GM21381 (cell line): ENCODE data around the gene SH3TC1.

ENCODE experiments used
- ATAC-seq: cut with Tn5 transposase; IDR thresholded peaks from one replicate; pipeline ENCODE4 v1.9.1; 2021; ENCODE audit warnings: mild to moderate bottlenecking, moderate library complexity; ENCODE audit not compliant: unreplicated experiment

SH3TC1 gene

DNA sequence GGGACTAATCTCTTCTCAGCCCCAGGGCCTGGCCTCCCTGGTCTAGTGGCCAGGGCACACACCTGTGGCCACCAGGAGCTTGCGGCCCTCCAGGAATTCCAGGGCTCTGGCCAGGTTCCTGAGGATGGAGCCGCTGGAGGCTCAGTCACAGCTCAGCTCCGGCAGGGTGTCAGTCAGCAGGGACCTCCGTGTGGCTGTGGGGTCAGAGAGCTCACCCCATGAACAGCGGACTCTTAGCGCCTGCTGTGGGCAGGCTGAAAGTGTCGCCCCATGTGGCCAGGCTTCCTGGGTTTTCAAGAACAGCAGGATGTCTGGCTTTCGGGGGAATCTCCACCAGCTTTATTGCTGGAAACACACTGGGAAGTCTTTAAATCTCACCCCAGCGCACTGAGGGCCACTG, 19.3 kb upstream of the SH3TC1 start:
- no peak for ATAC-seq

DNA sequence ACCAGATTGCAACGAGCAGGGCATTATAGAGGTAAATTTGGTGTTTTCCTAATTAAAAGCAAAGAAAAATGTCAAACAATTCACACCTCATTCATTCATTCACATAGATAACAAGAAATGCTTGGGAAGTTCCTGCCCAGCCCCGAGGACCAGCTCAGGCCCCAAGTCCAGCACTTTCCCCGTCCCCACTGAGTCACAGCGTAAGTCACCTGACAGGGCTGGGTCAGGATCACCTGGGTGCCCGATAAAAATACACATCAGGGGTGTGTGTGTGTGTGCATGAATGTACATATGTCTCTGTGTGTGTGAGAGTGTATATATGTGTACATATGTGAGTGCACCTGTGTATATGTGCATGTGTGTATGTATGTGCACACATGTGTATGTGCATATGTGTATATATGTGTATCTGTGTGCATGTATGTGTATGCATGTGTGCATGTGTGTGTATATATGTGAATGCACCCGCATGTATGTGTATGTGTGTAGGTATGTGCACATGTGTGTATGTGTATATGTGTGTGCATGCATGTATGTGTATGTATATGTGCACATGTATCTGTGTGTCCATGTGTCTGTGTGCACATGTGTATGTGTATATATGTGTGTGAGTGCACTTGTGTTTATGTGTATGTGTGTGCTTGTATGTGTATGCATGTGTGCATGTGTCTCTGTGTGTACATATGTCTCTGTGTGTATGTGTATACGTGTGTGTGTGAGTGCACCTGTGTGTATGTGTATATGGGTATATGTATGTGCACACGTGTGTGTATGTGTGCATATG, 18.6 kb upstream of the SH3TC1 start:
- no peak for ATAC-seq

DNA sequence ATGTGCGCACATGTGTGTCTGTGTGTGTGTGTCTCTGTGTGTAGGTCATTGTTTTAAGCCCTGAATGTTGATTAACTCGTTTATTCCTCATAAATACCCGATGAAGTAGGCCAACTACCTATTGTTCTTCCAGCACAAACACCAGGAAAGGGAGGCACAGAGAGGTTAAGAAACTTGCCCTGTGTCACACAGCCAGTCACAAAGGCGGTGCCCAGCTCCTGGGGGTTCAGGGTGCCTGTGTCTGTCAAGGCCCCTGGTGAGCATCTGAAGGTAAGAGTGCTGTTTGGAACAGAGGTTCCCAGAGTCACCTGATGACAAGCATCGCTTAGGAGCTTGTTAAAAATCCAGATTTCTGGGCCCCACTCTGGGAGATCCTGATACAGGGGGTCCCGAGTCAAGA, 18.0 kb upstream of the SH3TC1 start:
- no peak for ATAC-seq

DNA sequence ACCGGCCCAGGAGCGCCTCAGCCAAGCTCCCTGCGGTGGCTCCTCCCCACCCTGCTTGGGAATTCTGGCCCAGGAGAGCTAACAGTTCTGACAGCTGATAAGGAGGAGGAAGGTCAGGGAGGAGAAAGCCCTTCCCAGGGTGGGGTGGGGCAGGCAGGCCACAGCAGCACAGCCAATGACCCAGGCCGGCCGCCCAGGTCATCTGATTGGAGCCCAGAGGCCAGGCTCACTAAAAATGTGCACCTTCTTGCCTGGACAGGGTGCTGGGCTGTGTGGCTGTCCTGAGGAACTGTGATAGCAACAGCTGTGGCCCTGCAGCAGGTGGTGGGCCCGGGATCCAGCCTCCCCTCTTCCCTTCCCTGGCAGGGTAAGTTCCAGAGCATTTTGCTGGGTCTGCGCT, 17.2 kb upstream of the SH3TC1 start:
- ATAC-seq = no peak

DNA sequence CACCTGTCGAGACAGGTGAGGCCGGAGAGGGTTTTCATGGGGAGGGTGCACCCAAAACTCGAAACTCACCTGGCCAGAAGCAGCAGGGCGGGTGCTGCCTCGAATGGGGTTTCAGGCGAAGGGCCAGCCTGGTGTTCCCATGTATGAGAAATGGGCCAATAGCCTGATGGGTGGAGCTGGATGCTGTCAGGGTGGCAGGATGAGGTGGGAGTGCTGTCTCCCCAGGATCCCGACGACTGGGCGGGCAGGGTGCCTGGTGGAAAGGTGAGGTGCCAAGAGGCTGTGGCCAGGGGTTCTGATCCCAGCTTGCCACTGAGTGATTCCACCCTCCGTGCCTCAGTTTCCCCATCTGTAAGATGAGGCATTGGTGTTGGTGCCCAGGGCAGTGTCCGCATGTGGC, 16.8 kb upstream of the SH3TC1 start:
- ATAC-seq = no peak

DNA sequence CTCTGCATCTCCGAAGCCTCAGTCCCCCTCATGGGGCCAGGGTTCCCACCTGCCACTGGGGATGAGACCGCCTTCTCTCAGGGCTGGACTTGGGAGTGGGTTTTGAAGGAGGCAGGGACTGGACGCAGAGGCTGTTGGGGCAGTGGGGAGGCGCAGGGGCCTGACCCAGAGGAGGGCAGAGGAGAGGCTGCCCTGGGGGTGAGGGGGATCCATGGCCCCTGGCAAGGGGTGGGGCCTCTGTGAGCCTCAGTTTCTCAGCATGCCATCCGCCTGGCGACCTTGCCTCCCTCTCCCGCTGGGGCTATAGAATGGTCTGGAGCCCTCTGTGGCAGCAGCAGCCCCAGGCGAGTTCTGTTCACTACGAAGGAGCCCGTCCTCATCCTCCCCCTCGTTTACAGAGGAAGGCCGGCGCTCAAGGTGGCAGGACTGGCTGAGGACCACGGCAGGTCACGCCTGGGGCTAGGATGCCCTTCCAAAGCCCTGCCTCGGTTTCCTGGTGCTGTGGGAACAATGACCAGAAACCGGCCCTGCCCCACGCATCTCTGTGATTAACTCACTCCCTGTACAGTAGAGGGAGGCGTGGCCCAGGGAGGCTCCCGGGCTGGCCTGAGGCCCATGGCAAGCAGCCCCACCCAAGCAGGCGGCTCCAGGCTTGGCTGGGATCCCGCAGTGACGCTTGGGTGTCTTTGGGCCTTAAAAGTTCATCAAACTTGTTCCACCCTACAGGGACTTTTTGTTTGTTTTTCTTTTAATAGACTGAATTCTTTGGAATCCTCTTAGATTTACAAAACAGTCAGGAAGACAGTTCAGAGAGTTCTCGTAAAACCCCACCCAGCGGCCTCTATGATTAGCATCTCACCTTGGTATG, 16.0 kb upstream of the SH3TC1 start:
- ATAC-seq = no peak

DNA sequence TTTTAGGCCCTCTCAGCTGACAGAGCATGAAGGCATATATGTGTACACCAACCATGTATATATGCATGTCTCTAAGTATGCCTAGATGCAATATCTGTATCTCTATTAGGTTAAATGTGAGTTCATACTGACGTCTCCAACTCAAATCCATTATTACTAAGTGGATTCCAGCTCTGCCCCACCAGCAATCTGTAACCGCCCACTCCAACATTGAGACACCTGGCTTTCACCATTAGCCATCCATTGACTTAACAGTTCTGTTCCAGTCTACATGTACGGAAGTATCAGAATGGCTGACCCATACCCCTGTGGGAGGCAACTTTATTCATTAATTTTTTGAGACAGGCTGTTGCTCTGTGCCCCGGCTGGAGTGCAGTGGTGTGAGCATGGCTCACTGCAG, 15.0 kb upstream of the SH3TC1 start:
- no peak for ATAC-seq

DNA sequence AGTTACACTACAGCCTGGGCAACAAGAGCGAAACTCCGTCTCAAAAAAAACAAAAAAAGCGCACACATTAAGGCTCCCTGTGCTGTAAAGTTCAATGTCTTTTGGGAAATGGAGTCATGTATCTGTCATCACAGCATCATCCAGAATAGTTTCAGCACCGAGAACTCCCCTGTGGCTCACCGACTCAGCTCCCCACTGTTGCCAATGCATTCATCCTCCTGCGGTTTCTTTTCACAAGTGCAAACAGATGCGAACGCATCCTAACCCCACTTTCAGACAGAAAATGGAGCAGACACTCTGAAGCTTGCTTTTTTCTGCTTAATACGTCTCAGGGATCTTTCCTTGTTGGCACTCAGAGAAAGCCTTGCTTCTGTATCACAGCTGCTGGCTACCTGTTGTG, 13.8 kb upstream of the SH3TC1 start:
- ATAC-seq = no peak

DNA sequence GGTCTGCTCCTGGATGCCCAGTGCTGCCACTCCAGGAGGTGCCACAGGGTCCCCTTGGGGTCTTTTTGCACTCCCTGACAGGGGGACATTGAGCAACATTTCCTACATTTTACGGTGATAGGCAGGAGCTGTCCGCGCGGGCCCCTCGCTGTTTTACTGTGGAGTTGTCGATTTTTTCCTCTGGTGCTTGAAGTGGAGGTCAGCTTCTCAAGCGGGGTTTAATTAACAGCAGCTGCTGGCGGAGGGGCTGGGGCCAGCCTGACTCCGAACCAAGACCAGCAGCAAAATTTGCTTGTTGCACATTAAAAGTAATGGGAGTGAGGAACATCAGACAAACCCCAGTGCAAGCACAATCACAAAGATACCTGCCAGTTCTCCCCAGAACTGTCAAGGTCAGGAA, 13.2 kb upstream of the SH3TC1 start:
- no peak for ATAC-seq

DNA sequence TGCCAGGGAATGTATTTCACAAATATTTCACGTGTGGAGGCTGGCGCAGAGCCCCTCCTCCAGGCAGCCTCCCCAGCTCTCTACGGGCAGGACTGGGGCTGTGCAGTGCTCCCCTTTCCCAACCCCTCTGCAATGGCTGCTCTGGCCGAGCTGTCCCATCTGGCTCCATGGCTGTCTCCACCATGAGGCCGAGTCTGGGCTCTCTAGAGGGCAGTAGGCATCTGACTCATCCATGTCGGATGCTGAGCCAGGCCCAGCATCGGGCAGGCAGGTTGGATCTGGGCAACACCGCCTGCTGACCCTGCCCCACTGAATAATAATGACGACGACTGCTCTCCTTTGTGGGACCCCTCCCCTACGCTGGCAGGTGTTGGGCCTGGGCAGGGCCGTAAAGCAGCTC, 11.0 kb upstream of the SH3TC1 start:
- ATAC-seq = no peak

DNA sequence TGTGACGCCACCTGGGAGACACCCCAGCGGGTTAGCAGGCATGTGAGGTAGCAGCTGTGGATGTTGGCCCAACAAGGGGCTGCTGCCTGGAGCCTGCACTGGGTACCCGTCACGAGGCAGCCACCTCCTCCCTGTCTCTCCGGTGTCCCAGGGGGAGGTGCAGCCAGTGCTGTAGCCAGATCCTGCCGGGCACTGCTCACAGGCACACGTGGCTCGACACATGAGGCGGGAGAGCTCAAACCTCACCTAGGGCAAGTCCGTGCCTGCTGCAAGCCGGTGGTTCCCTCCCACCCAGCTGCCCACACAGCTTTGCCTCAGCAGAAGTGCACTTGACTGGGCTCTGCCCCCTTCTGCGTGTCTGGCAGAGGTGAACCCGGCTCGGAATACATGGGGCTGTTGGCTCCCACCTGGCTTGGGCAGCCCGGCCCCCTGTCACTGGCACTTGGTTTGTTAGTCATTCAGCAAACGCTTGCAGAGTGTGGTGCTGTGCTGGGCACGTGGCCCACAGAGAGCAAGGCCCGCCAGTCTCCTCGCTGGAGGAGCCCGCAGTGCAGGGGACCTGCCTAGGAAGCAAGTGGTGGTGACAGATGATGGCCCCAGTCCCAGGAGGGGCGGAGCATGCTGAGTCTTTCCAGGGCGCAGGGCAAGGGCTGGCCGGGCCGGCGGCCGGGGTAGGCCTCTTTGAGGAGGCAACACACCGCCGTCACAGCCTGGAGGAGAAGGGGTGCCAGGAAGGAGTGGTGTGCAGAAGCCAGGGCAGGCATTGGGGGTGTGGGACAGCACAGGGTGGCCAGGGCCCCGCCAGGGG, 10.1 kb upstream of the SH3TC1 start:
- no peak for ATAC-seq

DNA sequence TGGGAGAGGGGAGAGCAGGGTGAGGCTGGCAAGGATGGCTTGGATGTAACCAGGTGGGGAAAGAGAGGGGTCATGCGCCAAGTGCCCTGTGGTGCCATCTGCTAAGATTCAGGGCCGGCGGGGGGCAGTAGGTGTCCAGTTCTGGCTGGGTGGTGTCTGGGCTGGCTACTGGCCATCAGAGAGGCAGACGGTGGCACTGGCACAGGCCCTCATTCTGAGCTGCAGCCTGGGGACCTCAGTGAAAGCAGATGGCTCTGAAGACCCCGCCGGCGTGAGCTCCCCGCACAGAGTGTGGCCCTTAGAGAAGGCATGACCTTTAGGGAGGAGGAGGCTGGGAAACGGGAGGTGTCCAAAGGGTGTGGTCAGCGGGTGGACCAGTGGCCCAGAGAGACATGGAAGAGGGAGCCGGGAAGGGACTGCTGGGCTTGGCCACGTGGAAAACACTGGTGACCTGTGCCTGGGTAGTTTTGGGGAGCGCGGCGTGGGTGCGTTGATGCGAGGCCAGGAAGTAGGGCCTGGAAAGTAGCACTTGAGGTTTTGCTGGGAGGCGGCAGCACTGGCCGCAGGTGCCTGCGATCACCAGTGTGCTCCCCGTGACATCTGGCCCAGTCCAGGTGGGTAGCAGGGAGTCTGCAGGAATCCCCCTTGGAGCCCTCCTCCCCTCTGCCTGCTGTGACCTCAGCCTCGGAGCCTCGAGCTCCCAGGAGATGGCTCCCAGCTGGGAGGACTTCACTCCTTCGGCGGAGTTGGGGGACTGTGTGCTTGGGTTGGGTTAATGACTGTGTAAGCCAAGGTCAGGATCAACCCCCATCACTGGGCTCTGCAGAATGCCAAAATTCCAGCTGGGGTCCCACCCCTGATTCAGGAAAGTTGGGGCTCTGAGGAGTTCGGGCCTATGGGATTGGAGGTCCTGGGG, 9.3 kb upstream of the SH3TC1 start:
- ATAC-seq = no peak

DNA sequence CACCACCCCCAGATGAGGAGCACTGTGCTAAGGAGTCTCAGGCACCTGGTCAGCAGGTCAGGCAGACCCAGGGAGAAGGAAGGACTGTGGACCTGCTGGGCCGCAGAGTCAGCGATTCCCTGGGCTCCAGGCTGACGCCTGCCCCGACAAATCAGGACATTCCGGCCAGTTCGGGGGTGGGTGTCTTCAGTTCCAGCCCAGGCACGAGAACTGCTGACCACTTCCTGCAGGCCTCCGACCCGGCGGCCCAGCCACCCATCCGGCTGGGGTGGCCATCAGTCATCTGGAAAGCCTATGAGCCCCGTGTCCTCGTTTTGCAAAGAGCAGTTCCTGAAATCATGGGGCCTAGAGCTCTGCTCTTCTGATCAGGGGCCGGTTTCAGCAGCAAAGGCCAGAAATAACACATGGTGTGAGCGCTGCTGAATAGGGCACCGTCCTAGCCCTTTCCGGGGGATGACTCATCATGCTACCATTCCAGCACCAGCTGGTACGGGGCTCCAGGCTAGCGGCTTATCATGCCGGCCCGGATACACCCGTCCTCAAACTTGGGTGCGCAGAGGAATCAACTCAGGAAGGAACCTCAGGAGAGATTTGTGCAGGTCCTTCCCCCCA, 7.8 kb upstream of the SH3TC1 start:
- peak; percentile 39 for ATAC-seq

DNA sequence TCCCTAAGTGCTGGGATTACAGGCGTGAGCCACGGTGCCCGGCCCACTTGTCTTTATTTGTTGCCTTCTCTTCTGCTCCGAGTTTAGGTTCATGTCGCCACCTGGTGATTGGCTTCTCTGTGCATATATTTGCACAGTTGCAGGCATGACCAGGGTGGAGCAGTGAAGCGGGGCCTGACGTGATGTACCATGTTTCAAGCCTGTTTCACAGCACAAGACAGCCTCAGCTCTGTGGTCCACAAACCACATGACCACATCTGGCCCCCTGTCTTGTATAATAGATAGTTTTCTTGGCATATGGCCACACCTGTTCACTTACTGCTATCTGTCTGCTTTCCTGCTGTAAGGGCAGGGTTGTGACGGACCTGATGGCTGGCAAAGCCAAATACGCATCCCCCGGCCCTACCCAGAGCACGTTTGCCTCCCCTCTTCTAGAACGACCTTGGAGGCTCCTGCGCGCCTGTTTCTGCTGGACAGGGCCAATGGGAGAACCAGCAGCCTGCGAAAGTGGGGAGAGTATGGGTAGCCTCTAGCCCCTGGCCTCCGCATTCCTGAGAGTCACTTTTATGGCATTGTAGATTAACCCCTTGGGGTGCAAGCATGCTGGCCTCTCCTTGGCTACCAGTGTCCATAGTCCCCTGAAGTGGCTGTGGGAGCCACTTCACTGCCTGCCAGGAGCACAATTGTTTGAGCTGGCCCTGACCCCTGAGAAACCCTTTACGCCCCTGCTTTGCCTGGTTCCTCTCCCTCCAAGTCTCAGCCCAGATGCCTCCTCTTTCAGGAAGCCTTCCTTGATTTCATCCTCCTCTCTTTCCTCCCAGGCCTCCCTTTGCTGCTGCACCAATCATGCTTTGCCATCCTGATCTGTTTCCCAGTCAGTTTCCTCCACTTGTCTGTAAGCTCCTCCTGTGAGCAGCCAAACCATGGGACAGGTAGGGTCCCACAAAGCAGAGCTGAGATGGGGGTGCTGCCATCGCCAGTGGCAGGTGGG, 6.0 kb upstream of the SH3TC1 start:
- ATAC-seq = peak; percentile 89

DNA sequence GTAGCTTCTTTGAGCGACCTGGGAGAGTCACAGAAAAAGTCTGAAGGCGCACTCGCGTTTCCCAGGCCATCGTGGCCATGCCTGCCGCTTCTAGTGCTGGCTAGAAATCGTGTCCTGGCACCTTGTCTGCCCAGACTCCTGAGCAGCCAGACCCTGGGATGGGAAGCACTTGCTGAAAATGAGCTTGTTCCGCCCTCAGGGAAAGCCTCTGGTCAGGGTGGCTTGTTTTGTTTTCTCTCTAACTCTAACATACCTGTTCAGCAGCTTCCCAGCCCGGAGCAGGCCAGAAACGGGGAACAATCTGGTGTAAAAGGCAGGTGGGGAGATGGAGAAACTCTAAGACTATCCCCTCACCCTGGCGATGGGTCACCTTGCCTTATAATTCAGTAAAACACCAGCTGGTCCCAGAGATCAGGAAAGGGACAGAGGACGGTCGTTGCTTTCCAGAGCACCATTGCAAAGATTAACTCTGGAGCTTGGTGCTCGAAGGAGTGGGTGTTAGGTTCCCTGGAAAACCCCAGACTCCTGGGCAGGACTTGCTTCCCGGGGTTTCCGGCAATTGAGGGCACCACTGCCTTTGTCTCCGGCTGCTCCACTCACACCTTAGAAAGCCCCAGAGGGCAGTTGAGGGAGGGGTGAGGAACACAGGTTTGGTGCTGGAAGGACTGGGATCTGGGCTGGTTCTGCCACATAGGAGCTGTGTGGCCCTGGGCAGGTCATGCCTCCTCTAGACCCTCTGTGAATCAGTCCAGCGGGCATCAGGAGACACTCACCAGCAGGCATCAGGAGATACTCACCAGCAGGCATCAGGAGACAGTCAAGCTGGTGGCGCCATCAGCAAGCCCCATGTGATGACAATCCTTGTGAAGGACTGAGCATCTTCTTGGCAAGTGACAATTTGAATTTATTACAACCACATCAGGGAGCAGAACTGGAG, 4.5 kb upstream of the SH3TC1 start:
- ATAC-seq = no peak

DNA sequence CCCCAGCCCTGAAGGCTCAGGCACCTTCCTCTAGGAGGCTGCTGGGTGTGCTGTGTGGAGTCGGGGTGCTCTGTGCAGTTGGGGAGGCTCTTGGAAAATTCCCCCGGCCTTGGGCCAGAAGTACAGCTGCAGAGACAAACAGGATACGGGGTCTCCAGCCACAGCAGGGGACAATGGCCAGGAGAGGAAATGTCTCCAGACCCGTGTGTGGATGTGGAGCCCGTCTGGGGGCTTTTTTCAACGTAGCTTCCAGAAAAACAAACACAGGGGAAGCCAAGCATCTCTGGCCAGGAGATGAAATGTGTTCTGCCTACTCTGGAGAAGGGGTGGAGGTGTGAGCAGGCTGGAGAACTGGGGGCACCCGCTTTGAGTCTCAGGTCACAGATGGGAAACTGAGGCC, 3.7 kb upstream of the SH3TC1 start:
- no peak for ATAC-seq

DNA sequence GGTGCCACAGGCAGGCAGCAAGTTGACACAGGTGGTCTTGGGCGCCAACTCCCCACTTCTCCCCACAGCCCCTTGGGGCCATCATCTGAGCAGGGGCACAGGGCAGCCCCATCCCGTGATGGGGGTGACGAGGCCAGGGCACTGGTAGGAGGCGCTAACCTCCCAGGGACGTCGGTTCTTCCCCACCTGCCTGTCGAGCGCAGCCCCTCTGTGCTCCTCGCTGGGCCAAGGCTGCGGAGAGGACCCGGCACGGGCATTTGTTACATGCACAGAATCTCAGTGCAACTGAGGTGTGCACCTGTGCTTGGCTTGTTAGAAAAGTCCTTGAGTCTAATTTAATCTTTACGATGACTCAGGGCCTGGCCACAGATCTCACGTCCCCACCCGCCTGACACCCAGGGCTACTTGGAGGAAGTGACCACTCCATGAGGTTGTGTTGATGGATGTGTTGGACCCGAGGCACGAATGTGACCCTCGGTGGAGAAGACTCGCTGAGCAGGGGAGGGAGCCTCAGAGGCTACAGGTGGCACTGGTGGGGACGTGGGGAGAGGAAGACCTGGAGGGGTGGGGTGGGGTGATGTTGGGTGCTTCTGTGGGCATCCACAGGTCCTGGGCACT, 3.1 kb upstream of the SH3TC1 start:
- ATAC-seq = no peak
